Esophagus muscularis mucosa (tissue), 4 donors: ENCODE data around the gene SLC22A5. TPM values are rescaled to one million over a fixed set of nuclear protein-coding genes. Genes with fewer than 3 reads are reported as not detected.

Source experiments
- DNase-seq: peaks from one replicate; pipeline ENCODE4 v3.0.0-alpha.2; 2017; ENCODE audit errors: extremely low spot score
- H3K27ac ChIP-seq, 4 donors: fragments of 200-600 bp; sonication (generic); replicated peaks in 1 of 4; 1 replicate in 3 of 4; 2 replicates in 1 of 4; pipeline ENCODE4 v1.5.1; 2016 to 2019; ENCODE audit warnings: mild to moderate bottlenecking in 1 of 4
- H3K27me3 ChIP-seq, 4 donors: fragments of 200-600 bp; sonication (generic); one replicate each; pipeline versions ENCODE4 v1.5.1 to v1.6.0; 2016 to 2019
- H3K36me3 ChIP-seq, 4 donors: fragments of 200-600 bp; sonication (generic); one replicate each; pipeline ENCODE4 v1.5.1; 2016 to 2019
- H3K4me1 ChIP-seq, 4 donors: fragments of 200-600 bp; sonication (generic); one replicate each; pipeline ENCODE4 v1.5.1; 2016 to 2019
- H3K4me3 ChIP-seq, 4 donors: fragments of 200-600 bp; sonication (generic); 1 replicate in 2 of 4; 2 replicates in 2 of 4; pipeline ENCODE4 v1.5.1; 2016 to 2019; ENCODE audit warnings: mild to moderate bottlenecking in 4 of 4, moderate library complexity in 1 of 4
- H3K9me3 ChIP-seq, 4 donors: fragments of 200-600 bp; sonication (generic); 1 replicate in 3 of 4; 2 replicates in 1 of 4; pipeline ENCODE4 v1.5.1; 2016 to 2019
- CTCF ChIP-seq, 3 experiments: fragments of 200-600 bp in 2 of 3; fragments of 450-650 bp in 1 of 3; sonication (generic) in 2 of 3; IDR thresholded peaks; one replicate each; pipeline ENCODE4 v1.5.1; 2017 to 2019; ENCODE audit warnings: antibody characterized with exemption in 3 of 3, mild to moderate bottlenecking in 2 of 3, moderate library complexity in 1 of 3
- EP300 ChIP-seq: sonication (generic); formaldehyde crosslinking; IDR thresholded peaks from one replicate; pipeline ENCODE4 v1.6.1; 2017; ENCODE audit warnings: antibody characterized with exemption
- POLR2A ChIP-seq: fragments of 450-650 bp; IDR thresholded peaks from one replicate; pipeline ENCODE4 v1.6.1; 2017; ENCODE audit warnings: antibody characterized with exemption, moderate library complexity, mild to moderate bottlenecking, low read depth
- POLR2AphosphoS5 ChIP-seq, 2 donors: sonication (generic); formaldehyde crosslinking; IDR thresholded peaks; one replicate each; pipeline ENCODE4 v1.6.1; 2017; ENCODE audit warnings: antibody characterized with exemption in 2 of 2
- WGBS: methylation state at CpG from one replicate; pipeline ENCODE4 v1.1.5; 2018; 5-methylcytosine and 5-hydroxymethylcytosine counted together
- intact Hi-C: fragments of 100-400 bp; cut with DNase I; formaldehyde crosslinking; loops from one replicate; pipeline ENCODE4 v1.15.1; 2023
- total RNA-seq, 4 donors: library from RNA; depleted of rRNA; stranded (reverse); fragments of >200 nt; gene quantifications; one replicate each; pipeline versions ENCODE4 v1.1.0 to v1.2.1, GENCODE V29; 2016

Gene SLC22A5
- total RNA-seq, 4 donors from 2014 or later, result 6.2 to 8.8 (median 7.5) TPM

- intact Hi-C loops, result no loop called here
- peaks cover 0 to 18% (median 11%) of the 10 kb centered on the region in 4 donors for H3K36me3 ChIP-seq
- H3K4me1 ChIP-seq, result peaks cover 0 to 3% (median 0%) of the 10 kb centered on the region in 4 donors
- no peaks in the 10 kb centered on the region for H3K9me3 ChIP-seq
- H3K4me3 ChIP-seq, result no peak overlapping the region
- H3K27me3 ChIP-seq, result no peaks in the 10 kb centered on the region
- no peak overlapping the region for H3K27ac ChIP-seq
- WGBS, result 90% methylated on average over 5 of the region's 5 CpGs
- TF ChIP-seq CTCF (IDR thresholded peaks at IDR 0.05) (no peak), POLR2AphosphoS5 (IDR thresholded peaks at IDR 0.05) (no peak), EP300 (no peak), POLR2A (no peak)
- no peak for DNase-seq
These were observed 46.3 kb upstream of the SLC22A5 start for GRCh38 chr5:132323202-132323601.

- 88% methylated on average over 4 of the region's 4 CpGs for WGBS
These were observed 43.8 kb upstream of the SLC22A5 start for GRCh38 chr5:132325691-132326090.

GRCh38 chr5:132327252-132327955 is 42.1 kb upstream of the SLC22A5 start:
- peaks cover 10 to 53% (median 26%) of the 10 kb centered on the region in 4 donors for H3K36me3 ChIP-seq
- no peaks in the 10 kb centered on the region for H3K4me1 ChIP-seq
- no peaks in the 10 kb centered on the region for H3K27me3 ChIP-seq
- no peak for TF ChIP-seq CTCF (IDR thresholded peaks at IDR 0.05)
- TF ChIP-seq EP300, result no peak
- intact Hi-C loops, result no loop called here
- H3K9me3 ChIP-seq, result no peaks in the 10 kb centered on the region
- WGBS, result 79% methylated on average over 2 of the region's 2 CpGs
- no peak for DNase-seq
- no peak overlapping the region for H3K4me3 ChIP-seq
- no peak overlapping the region for H3K27ac ChIP-seq

More at GRCh38 chr5:132325691-132326090, 43.8 kb upstream of the SLC22A5 start:
- Histone ChIP-seq H3K4me1 (no peaks in the 10 kb centered on the region), H3K36me3 (peaks cover 0 to 38% (median 20%) of the 10 kb centered on the region in 4 donors), H3K9me3 (no peaks in the 10 kb centered on the region), H3K27me3 (no peaks in the 10 kb centered on the region), H3K27ac (no peak overlapping the region), H3K4me3 (no peak overlapping the region)
- DNase-seq, result no peak
- intact Hi-C loops, result no loop called here
- no peak for TF ChIP-seq POLR2AphosphoS5 (IDR thresholded peaks at IDR 0.05)

GRCh38 chr5:132334812-132335211 is 34.7 kb upstream of the SLC22A5 start:
- 88% methylated on average over 3 of the region's 3 CpGs for WGBS
- no peak for DNase-seq
- intact Hi-C loops, result no loop called here
- no peak for TF ChIP-seq POLR2AphosphoS5 (IDR thresholded peaks at IDR 0.05)
- H3K36me3 ChIP-seq, result peaks cover 10 to 30% (median 19%) of the 10 kb centered on the region in 4 donors
- no peak overlapping the region for H3K27ac ChIP-seq
- H3K27me3 ChIP-seq, result no peaks in the 10 kb centered on the region
- no peaks in the 10 kb centered on the region for H3K4me1 ChIP-seq
- no peak overlapping the region for H3K4me3 ChIP-seq
- H3K9me3 ChIP-seq, result no peaks in the 10 kb centered on the region

GRCh38 chr5:132335402-132335801 is 34.1 kb upstream of the SLC22A5 start:
- Histone ChIP-seq H3K27me3 (no peaks in the 10 kb centered on the region), H3K27ac (no peak overlapping the region), H3K36me3 (peaks cover 10 to 24% (median 16%) of the 10 kb centered on the region in 4 donors), H3K4me1 (no peaks in the 10 kb centered on the region), H3K9me3 (no peaks in the 10 kb centered on the region), H3K4me3 (no peak overlapping the region)
- TF ChIP-seq CTCF (IDR thresholded peaks at IDR 0.05) (no peak), POLR2AphosphoS5 (IDR thresholded peaks at IDR 0.05) (no peak), EP300 (no peak), POLR2A (no peak)
- no peak for DNase-seq
- intact Hi-C loops, result no loop called here

GRCh38 chr5:132339502-132339901 is 30.0 kb upstream of the SLC22A5 start:
- TF ChIP-seq EP300, result no peak
- no peak for TF ChIP-seq POLR2A
- no peak for TF ChIP-seq POLR2AphosphoS5 (IDR thresholded peaks at IDR 0.05)
- TF ChIP-seq CTCF (IDR thresholded peaks at IDR 0.05), result no peak
- DNase-seq, result no peak
- Histone ChIP-seq H3K9me3 (no peaks in the 10 kb centered on the region), H3K27ac (no peak overlapping the region), H3K4me1 (peaks cover 0 to 5% (median 0%) of the 10 kb centered on the region in 4 donors), H3K27me3 (no peaks in the 10 kb centered on the region), H3K4me3 (no peak overlapping the region), H3K36me3 (peaks cover 0 to 9% (median 0%) of the 10 kb centered on the region in 4 donors)
- intact Hi-C loops, result no loop called here
